Activated CD4-positive, alpha-beta T cell treated with anti-CD3 and anti-CD28 coated beads, Interleukin-2, Interleukin-6, amounts not matched to agents 100 ng/mL and 50 ng/mL, durations not matched to agents 16 hours and 8 hours (primary cell): ENCODE measurements around the gene MACROD2.

Experiments
- DNase-seq: peaks from one replicate; pipeline ENCODE4 v3.0.0-alpha.2; 2020

Gene MACROD2

GRCh38 chr20:14555676-14556075 lies 560.4 kb downstream of the MACROD2 start:
- no peak for DNase-seq

GRCh38 chr20:14556206-14556605 lies 560.9 kb downstream of the MACROD2 start:
- no peak for DNase-seq

- DNase-seq: no peak
Observed at GRCh38 chr20:14559612-14560011, 564.3 kb downstream of the MACROD2 start.

- DNase-seq: no peak
Observed at GRCh38 chr20:14561741-14562221, 566.5 kb downstream of the MACROD2 start.

- DNase-seq: no peak
Observed at GRCh38 chr20:14562981-14563380, 567.7 kb downstream of the MACROD2 start.

- no peak for DNase-seq
Observed at GRCh38 chr20:14566505-14566904, 571.2 kb downstream of the MACROD2 start.

GRCh38 chr20:14568225-14568624 lies 572.9 kb downstream of the MACROD2 start:
- DNase-seq: no peak

- no peak for DNase-seq
Observed at GRCh38 chr20:14568701-14569100, 573.4 kb downstream of the MACROD2 start.

- no peak for DNase-seq
Observed at GRCh38 chr20:14569641-14570040, 574.3 kb downstream of the MACROD2 start.

- no peak for DNase-seq
Observed at GRCh38 chr20:14570811-14571210, 575.5 kb downstream of the MACROD2 start.

GRCh38 chr20:14573676-14574075 lies 578.4 kb downstream of the MACROD2 start:
- DNase-seq: no peak

- DNase-seq: no peak
Observed at GRCh38 chr20:14576196-14576877, 581.0 kb downstream of the MACROD2 start.

- DNase-seq: no peak
Observed at GRCh38 chr20:14580418-14581074, 585.2 kb downstream of the MACROD2 start.

- no peak for DNase-seq
Observed at GRCh38 chr20:14581731-14582130, 586.4 kb downstream of the MACROD2 start.

- no peak for DNase-seq
Observed at GRCh38 chr20:14582855-14583254, 587.5 kb downstream of the MACROD2 start.

- no peak for DNase-seq
Observed at GRCh38 chr20:14583413-14583812, 588.1 kb downstream of the MACROD2 start.

- DNase-seq: no peak
Observed at GRCh38 chr20:14589383-14589782, 594.1 kb downstream of the MACROD2 start.

GRCh38 chr20:14595051-14595450 lies 599.7 kb downstream of the MACROD2 start:
- no peak for DNase-seq

- DNase-seq: no peak
Observed at GRCh38 chr20:14597206-14597715, 601.9 kb downstream of the MACROD2 start.

- DNase-seq: no peak
Observed at GRCh38 chr20:14599613-14600012, 604.3 kb downstream of the MACROD2 start.

GRCh38 chr20:14600527-14600926 lies 605.2 kb downstream of the MACROD2 start:
- no peak for DNase-seq

GRCh38 chr20:14604143-14604542 lies 608.8 kb downstream of the MACROD2 start:
- no peak for DNase-seq

- DNase-seq: no peak
Observed at GRCh38 chr20:14609328-14610221, 614.3 kb downstream of the MACROD2 start.
